Measurements from ENCODE around the gene PRDM1. TPM values are rescaled to one million over a fixed set of nuclear protein-coding genes. Genes with fewer than 3 reads are reported as not detected.

PRDM1 gene
- total RNA-seq, 1 donor from 2014 or later: 16.4 TPM

- H3K4me3 Mint-ChIP-seq: no peak overlapping the region
- no peak for ATAC-seq (ENCODE audit: low read depth)
- ChIA-PET POLR2A (no interaction called here), CTCF (no interaction called here)
- peaks cover 41% of the 10 kb centered on the region for H3K4me1 Mint-ChIP-seq
- DNase-seq: no peak
- no peaks in the 10 kb centered on the region for H3K9me3 Mint-ChIP-seq
- no peak for TF ChIP-seq CTCF (IDR thresholded peaks at IDR 0.05)
- no peaks in the 10 kb centered on the region for H3K27me3 Mint-ChIP-seq
- H3K36me3 Mint-ChIP-seq (ENCODE audit: low read depth): no peaks in the 10 kb centered on the region
- intact Hi-C loops (cut with micrococcal nuclease): no loop called here
- H3K27ac Mint-ChIP-seq: no peak overlapping the region
Measured at GRCh38 chr6:106120406-106120805, 34.3 kb downstream of the PRDM1 start.

DNA sequence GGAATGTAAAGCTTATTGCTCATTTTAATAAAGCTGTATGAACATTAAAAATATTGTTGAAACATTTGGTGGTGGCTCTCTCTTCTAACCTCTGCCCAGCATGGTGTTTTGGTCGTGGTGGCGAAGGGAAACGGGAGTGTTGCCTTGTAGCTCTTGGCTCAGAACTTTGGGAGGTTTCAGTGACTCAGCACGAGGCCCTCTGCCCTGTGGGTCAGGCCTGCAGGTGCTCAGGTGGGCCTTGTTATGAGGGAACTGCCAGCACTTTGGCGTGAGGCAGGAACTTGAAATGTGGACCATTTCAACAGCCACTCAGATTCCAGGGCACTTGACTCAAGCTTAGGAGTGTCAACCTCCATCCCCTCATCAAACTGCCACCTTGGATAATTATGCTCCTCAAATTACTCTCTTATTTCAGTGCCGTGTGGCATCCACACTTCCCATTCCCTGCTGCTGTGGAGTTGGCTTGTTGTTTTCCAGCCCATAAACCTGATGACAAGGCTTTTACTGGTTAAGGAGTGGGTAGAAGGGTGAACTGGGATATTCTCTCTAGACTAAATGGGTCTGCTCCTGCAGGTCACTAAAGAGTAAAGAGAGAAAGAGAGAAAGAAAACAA is 36.3 kb downstream of the PRDM1 start:
- Mint-ChIP-seq H3K9me3 (no peaks in the 10 kb centered on the region), H3K4me1 (peaks cover 41% of the 10 kb centered on the region), H3K27me3 (no peaks in the 10 kb centered on the region), H3K36me3 (ENCODE audit: low read depth) (no peaks in the 10 kb centered on the region), H3K4me3 (no peak overlapping the region), H3K27ac (no peak overlapping the region)
- POLR2A ChIA-PET: no interaction called here
- no peak for TF ChIP-seq CTCF (IDR thresholded peaks at IDR 0.05)
- ATAC-seq (ENCODE audit: low read depth): no peak
- DNase-seq: no peak
- intact Hi-C loops (cut with micrococcal nuclease): no loop called here
- CTCF ChIA-PET: no interaction called here

DNA sequence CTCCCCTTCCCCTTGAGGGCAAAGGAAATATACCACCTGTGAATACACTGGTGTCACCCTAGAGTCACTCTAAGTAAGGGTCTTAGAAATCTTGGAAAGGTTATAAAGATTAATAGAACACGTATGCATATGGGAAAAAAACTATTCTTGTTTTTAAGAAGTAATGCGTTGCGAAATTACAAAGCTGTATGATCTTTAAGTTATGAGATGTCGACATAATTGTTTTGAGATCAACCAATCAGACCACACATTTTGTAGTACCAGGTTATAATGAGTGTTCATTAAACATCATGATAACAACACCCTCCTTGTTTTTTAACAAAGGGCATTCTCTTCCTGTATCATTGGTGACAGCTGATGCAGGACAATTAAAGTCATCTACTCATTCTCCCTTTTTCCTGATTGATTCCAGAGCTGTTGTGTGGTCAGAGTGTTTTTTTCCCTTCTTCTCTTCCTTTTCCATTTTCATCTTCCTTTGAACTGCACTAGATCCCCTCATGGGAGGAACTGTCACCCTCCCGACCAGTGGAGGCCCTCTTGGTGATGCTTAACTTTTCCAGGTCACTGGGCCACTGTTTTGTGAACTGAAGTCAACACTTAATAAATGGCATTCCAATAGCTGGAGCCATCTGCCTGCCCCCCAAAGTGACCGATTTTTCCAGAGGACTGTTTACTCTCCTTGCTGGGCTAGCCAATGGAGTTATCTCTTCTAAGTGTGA is 37.0 kb downstream of the PRDM1 start:
- ChIA-PET POLR2A (no interaction called here), CTCF (no interaction called here)

DNA sequence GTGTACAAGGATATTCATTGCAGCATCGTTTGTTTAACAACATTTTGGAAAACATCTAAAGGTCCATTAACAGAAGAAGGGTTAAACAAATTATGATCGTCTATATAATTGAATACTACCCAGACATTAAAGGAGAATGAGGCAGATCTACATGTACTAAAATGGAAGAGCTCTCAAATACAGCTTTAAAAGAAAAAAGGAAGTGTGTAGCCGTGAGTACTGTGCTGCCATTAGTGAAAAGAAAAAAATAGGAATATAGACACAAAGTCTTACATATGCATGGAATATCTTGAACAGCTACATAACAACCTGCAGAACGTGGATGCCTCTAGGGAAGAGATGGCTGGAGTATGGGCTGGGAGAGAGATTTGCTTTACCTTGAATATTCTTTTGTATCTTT is 37.9 kb downstream of the PRDM1 start:
- intact Hi-C loops (cut with micrococcal nuclease): no loop called here
- H3K9me3 Mint-ChIP-seq: no peaks in the 10 kb centered on the region
- ChIA-PET CTCF (no interaction called here), POLR2A (no interaction called here)
- no peak for ATAC-seq (ENCODE audit: low read depth)
- no peaks in the 10 kb centered on the region for H3K27me3 Mint-ChIP-seq
- no peaks in the 10 kb centered on the region for H3K36me3 Mint-ChIP-seq (ENCODE audit: low read depth)
- H3K27ac Mint-ChIP-seq: no peak overlapping the region
- H3K4me1 Mint-ChIP-seq: peaks cover 29% of the 10 kb centered on the region
- TF ChIP-seq CTCF (IDR thresholded peaks at IDR 0.05): no peak
- no peak for DNase-seq
- H3K4me3 Mint-ChIP-seq: no peak overlapping the region

More for the DNA sequence above, 37.0 kb downstream of the PRDM1 start:
- no peak for ATAC-seq (ENCODE audit: low read depth)
- Mint-ChIP-seq H3K4me1 (peaks cover 35% of the 10 kb centered on the region), H3K9me3 (no peaks in the 10 kb centered on the region), H3K27me3 (no peaks in the 10 kb centered on the region), H3K36me3 (ENCODE audit: low read depth) (no peaks in the 10 kb centered on the region), H3K4me3 (no peak overlapping the region), H3K27ac (no peak overlapping the region)
- TF ChIP-seq CTCF (IDR thresholded peaks at IDR 0.05): no peak
- no peak for DNase-seq
- intact Hi-C loops (cut with micrococcal nuclease): no loop called here

DNA sequence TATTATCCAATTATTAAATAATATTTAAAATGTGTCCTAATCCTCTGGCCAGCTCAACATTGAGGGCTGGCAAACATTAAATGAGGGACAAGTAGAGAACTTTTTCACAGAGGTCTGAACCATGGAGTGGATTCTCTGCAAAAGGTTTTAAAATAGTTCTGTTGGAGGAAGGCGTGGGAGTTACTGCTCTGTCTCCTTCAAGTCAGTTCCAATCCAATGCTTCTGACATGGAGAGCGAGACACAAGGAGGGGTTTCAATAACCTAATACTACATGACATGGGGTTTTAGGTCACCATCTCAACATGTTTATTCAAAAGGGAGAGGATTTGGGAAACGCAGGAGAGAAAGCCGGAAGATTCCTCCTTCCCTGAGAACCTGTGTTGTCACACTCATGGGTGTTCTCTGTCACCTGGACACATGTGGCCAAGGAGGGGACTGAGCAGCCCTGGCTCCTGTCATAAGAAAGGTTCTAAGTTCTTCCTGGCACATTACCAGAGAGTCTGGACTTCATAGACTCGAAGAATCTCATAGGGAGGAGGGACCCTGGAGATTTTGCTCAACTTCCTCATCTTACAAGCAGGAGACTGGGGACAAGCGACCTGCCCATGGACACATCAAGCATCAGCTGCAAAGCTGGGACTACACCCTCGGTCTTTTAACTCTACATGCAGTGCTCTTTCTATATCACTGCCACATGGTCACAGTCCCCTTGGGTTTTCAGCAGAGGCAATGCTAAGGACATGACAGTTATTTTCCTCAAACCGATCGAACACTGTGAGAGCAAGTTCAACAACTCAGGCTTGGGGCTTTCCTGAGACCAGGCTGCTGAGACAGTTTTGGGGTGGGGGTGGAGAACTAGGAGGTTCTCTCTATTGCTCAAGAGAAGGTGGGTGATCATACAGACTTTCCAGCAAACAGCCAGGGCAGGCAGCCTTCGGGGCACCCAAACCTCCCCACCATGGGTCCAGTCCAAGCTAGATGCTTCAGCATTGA is 38.6 kb downstream of the PRDM1 start:
- ATAC-seq (ENCODE audit: low read depth): peak; percentile 21
- Mint-ChIP-seq H3K9me3 (no peaks in the 10 kb centered on the region), H3K27me3 (no peaks in the 10 kb centered on the region), H3K4me1 (peaks cover 30% of the 10 kb centered on the region), H3K4me3 (peak overlapping the region; percentile 24), H3K27ac (no peak overlapping the region), H3K36me3 (ENCODE audit: low read depth) (no peaks in the 10 kb centered on the region)
- DNase-seq: no peak
- ChIA-PET CTCF (no interaction called here), POLR2A (no interaction called here)
- intact Hi-C loops (cut with micrococcal nuclease): no loop called here
- TF ChIP-seq CTCF (IDR thresholded peaks at IDR 0.05): no peak

All from activated B cell treated with CpG ODN at 0.5 μM for 24 hours (primary cell).